ENCODE data around the gene RFT1.

RFT1 gene

DNA sequence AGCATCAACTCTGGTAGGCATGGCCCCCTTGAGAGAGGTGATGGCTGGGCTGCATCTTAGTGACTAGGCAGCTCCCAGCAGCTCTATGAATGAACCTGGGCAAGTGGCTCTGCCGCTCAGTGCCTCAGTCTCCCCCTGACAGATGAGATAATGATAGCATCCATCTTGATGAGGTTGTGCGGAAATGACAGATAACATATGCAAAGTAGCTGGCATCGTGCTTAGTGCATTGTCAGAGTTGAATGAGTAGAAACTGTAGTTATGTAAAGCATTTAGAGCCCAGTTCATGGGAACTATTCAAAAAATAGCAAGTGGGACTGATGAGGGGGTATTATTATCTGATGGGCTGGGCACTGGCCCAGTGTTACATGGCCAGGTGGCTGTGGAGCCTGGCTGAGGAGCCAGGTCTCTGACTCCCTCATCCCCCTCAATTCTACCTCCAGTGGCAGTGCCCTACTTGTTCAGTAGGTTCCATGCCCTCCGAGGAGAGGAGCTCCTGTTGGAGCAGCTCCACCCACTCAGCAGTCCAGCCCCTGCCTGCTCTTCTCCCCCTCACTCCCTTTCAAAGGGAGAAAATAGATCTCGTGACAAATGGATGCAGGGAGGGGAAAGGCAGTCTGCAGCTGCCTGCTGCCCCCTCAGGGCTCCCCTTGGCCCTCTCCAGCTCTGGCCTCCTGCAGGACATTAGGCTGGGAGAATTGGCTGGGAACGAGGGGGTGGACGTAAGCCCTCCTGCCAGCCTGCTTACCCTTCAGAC is 37.4 kb upstream of the RFT1 start:
- TF ChIP-seq, protein P1, sequence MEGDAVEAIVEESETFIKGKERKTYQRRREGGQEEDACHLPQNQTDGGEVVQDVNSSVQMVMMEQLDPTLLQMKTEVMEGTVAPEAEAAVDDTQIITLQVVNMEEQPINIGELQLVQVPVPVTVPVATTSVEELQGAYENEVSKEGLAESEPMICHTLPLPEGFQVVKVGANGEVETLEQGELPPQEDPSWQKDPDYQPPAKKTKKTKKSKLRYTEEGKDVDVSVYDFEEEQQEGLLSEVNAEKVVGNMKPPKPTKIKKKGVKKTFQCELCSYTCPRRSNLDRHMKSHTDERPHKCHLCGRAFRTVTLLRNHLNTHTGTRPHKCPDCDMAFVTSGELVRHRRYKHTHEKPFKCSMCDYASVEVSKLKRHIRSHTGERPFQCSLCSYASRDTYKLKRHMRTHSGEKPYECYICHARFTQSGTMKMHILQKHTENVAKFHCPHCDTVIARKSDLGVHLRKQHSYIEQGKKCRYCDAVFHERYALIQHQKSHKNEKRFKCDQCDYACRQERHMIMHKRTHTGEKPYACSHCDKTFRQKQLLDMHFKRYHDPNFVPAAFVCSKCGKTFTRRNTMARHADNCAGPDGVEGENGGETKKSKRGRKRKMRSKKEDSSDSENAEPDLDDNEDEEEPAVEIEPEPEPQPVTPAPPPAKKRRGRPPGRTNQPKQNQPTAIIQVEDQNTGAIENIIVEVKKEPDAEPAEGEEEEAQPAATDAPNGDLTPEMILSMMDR (IDR thresholded peaks at IDR 0.05; ENCODE audit: control insufficient read depth, extremely low read depth, insufficient read depth): no peak
- H3K4me3 ChIP-seq (ENCODE audit: low read depth, low read length): no peak overlapping the region
- DNase-seq (ENCODE audit: low read depth): no peak

- H3K4me3 ChIP-seq (ENCODE audit: low read depth, low read length): no peak overlapping the region
- no peak for DNase-seq (ENCODE audit: low read depth)
These were observed 36.6 kb upstream of the RFT1 start for GRCh38 chr3:53166781-53167291.

GRCh38 chr3:53166206-53166605 is 36.0 kb upstream of the RFT1 start:
- TF ChIP-seq, protein P1 (IDR thresholded peaks at IDR 0.05; ENCODE audit: control insufficient read depth, extremely low read depth, insufficient read depth): no peak
- H3K4me3 ChIP-seq (ENCODE audit: low read depth, low read length): no peak overlapping the region
- DNase-seq (ENCODE audit: low read depth): no peak

More at GRCh38 chr3:53166781-53167291, 36.6 kb upstream of the RFT1 start:
- TF ChIP-seq, protein P1 (IDR thresholded peaks at IDR 0.05; ENCODE audit: control insufficient read depth, extremely low read depth, insufficient read depth): no peak

GRCh38 chr3:53164911-53165310 is 34.7 kb upstream of the RFT1 start:
- TF ChIP-seq, protein P1 (IDR thresholded peaks at IDR 0.05; ENCODE audit: control insufficient read depth, extremely low read depth, insufficient read depth): no peak
- no peak overlapping the region for H3K4me3 ChIP-seq (ENCODE audit: low read depth, low read length)
- DNase-seq (ENCODE audit: low read depth): no peak

DNA sequence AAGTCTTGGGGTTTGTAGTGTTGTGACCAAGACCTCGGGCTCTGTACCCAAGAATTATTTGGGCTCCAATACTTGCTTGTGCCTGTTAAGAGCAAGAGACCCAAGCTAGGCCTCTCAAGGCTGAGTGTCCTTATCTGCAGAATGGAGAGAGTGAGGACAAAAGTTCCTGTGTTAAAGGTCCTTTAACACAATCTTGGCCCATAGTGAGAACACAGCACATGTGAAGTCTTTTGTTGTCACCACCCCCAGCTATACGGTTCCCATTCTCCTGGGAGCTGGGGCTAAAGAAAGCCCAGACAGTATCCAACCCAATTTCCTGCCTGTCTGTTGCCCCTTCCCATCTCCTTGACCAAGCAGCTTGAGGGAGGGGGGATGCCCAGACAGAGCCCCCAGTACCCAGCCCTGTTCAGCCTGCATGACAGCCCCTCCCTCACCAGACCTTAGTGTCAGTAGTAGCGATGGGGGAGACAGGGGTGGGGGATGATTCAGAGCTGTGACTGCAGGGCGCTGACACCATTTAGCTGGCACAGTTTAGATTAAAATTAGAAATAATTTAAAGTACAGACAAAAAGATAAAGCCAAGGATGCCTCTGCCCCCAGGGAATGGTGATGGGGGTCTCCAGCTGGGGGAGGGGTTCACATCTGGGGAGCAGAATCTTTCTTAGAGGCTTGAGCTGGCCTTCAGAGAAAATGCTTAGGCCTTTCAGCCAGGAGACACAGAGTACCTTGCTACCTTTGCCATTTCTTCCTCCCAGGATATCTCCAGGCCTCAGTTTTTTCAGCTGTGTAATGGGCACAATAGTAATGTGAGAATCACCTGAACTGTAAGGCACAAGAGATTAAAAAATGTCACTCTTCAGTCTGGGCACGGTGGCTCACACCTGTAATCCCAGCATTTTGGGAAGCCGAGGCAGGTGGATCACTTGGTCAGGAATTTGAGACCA is 33.5 kb upstream of the RFT1 start:
- TF ChIP-seq, protein P1 (IDR thresholded peaks at IDR 0.05; ENCODE audit: control insufficient read depth, extremely low read depth, insufficient read depth): no peak
- no peak for DNase-seq (ENCODE audit: low read depth)
- H3K4me3 ChIP-seq (ENCODE audit: low read depth, low read length): no peak overlapping the region

DNA sequence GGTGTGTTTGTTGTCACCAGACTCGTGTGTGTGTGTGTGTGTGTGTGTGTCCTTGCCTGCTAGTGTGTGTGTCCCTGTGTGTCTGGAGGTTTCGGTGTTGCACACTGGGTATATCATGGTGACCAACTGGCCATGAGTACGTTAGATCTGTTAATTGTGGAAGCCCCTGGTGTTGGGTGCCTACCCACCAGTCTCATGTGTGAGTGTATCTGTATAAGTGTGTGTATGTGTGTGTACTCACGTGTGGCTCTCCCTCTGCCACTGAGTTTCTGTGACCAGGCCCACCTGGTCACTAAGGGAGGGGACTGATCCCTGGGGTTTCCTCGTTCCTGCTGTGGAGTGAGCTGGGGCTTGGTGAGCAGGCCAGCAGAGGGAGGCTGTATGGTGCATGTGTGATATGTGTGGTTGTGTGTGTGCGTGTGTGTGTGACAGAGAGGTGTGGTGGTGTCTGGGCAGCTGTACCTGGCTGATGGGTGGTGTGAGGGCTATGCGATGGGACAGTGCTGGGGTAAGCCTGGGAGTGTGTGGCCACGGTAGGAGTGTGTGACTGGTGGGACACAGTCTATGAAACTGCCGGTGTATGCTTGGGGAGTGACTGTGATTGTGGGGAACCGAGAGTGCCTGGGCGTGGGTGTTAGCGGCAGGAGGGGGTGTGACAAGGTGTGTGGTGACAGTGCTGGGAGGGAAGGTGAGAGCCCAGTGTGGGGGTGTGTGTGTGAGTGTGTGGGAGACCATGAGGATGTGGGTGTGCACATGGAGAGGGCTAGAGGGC is 32.6 kb upstream of the RFT1 start:
- peak overlapping the region; percentile 96 for H3K4me3 ChIP-seq (ENCODE audit: low read depth, low read length)
- TF ChIP-seq, protein P1 (IDR thresholded peaks at IDR 0.05; ENCODE audit: control insufficient read depth, extremely low read depth, insufficient read depth): no peak
- no peak for DNase-seq (ENCODE audit: low read depth)

Data from LNCaP clone FGC (cell line).